Retinal pigment epithelial cell (primary cell): ENCODE results near the gene VGLL4.

ENCODE experiments used
- DNase-seq: peaks from one replicate; pipeline ENCODE4 v3.0.0-alpha.2; 2010; ENCODE audit warnings: low read depth
- H3K4me3 ChIP-seq: 2 replicates; pipeline ENCODE4 v1.5.1; 2011; ENCODE audit warnings: mild to moderate bottlenecking, low read length, control low read depth, moderate library complexity
- CTCF ChIP-seq: conservative IDR thresholded peaks from 2 replicates; pipeline ENCODE4 v1.5.1; 2011; ENCODE audit warnings: low read depth, low read length, control low read depth, inconsistent platforms

The VGLL4 gene

GRCh38 chr3:11635680-11636393 is 7.9 kb downstream of the VGLL4 start:
- no peak overlapping the region for H3K4me3 ChIP-seq
- no peak for DNase-seq
- TF ChIP-seq CTCF: no peak

GRCh38 chr3:11634974-11635612 is 8.6 kb downstream of the VGLL4 start:
- no peak for DNase-seq
- no peak overlapping the region for H3K4me3 ChIP-seq
- no peak for TF ChIP-seq CTCF

GRCh38 chr3:11634081-11634635 is 9.6 kb downstream of the VGLL4 start:
- no peak for DNase-seq
- no peak overlapping the region for H3K4me3 ChIP-seq
- TF ChIP-seq CTCF: no peak

GRCh38 chr3:11632966-11633365 is 10.7 kb downstream of the VGLL4 start:
- TF ChIP-seq CTCF: no peak
- no peak for DNase-seq
- no peak overlapping the region for H3K4me3 ChIP-seq

- no peak for TF ChIP-seq CTCF
- no peak overlapping the region for H3K4me3 ChIP-seq
- no peak for DNase-seq
These were observed 11.2 kb downstream of the VGLL4 start for GRCh38 chr3:11632564-11632963.

GRCh38 chr3:11631820-11632219 is 11.9 kb downstream of the VGLL4 start:
- TF ChIP-seq CTCF: no peak
- DNase-seq: no peak
- H3K4me3 ChIP-seq: no peak overlapping the region

GRCh38 chr3:11629716-11630115 is 14.0 kb downstream of the VGLL4 start:
- no peak for DNase-seq
- TF ChIP-seq CTCF: no peak
- no peak overlapping the region for H3K4me3 ChIP-seq
